T-helper 2 cell treated with Interferon-gamma antibody and Interleukin-4, amounts not matched to agents 5 μg/mL and 100 μg/mL, for 36 hours (primary cell): Measurements from ENCODE around the gene EEF2K.
A peak's percentile ranks its signal among the peaks of the same experiment; 100 is the strongest.

ENCODE experiments used
- DNase-seq: peaks from one replicate; pipeline ENCODE4 v3.0.0; 2021; ENCODE audit warnings: low spot score
- H3K27ac Mint-ChIP-seq: one replicate; pipeline ENCODE4 v1.8.0; 2021; ENCODE audit warnings: mild to moderate bottlenecking, mixed read lengths
- H3K27me3 Mint-ChIP-seq: one replicate; pipeline ENCODE4 v1.8.0; 2021; ENCODE audit warnings: low read depth, mixed read lengths
- H3K36me3 Mint-ChIP-seq: one replicate; pipeline ENCODE4 v1.8.0; 2021; ENCODE audit warnings: low read depth, mixed read lengths
- H3K4me1 Mint-ChIP-seq: one replicate; pipeline ENCODE4 v1.8.0; 2021; ENCODE audit warnings: low read depth, mixed read lengths
- H3K4me3 Mint-ChIP-seq: one replicate; pipeline ENCODE4 v1.8.0; 2022; ENCODE audit warnings: mild to moderate bottlenecking, moderate library complexity, mixed read lengths
- H3K9me3 Mint-ChIP-seq: one replicate; pipeline ENCODE4 v1.8.0; 2021; ENCODE audit warnings: mixed read lengths

The EEF2K gene

GRCh38 chr16:22308824-22309520 lies 102.9 kb downstream of the EEF2K start:
- no peaks in the 10 kb centered on the region for H3K9me3 Mint-ChIP-seq
- no peak overlapping the region for H3K4me3 Mint-ChIP-seq
- H3K27ac Mint-ChIP-seq, result no peak overlapping the region
- DNase-seq, result no peak
- peaks cover 24% of the 10 kb centered on the region for H3K36me3 Mint-ChIP-seq
- no peaks in the 10 kb centered on the region for H3K4me1 Mint-ChIP-seq
- H3K27me3 Mint-ChIP-seq, result no peaks in the 10 kb centered on the region

- H3K27ac Mint-ChIP-seq, result no peak overlapping the region
- no peaks in the 10 kb centered on the region for H3K4me1 Mint-ChIP-seq
- no peaks in the 10 kb centered on the region for H3K9me3 Mint-ChIP-seq
- H3K36me3 Mint-ChIP-seq, result peaks cover 29% of the 10 kb centered on the region
- H3K27me3 Mint-ChIP-seq, result no peaks in the 10 kb centered on the region
- DNase-seq, result no peak
- no peak overlapping the region for H3K4me3 Mint-ChIP-seq
Measured at GRCh38 chr16:22311520-22311919, 105.4 kb downstream of the EEF2K start.

GRCh38 chr16:22312897-22313781 lies 107.1 kb downstream of the EEF2K start:
- Mint-ChIP-seq H3K9me3 (no peaks in the 10 kb centered on the region), H3K36me3 (peaks cover 34% of the 10 kb centered on the region), H3K4me3 (no peak overlapping the region), H3K27ac (peak overlapping the region; percentile 10), H3K27me3 (no peaks in the 10 kb centered on the region), H3K4me1 (no peaks in the 10 kb centered on the region)
- no peak for DNase-seq

DNA sequence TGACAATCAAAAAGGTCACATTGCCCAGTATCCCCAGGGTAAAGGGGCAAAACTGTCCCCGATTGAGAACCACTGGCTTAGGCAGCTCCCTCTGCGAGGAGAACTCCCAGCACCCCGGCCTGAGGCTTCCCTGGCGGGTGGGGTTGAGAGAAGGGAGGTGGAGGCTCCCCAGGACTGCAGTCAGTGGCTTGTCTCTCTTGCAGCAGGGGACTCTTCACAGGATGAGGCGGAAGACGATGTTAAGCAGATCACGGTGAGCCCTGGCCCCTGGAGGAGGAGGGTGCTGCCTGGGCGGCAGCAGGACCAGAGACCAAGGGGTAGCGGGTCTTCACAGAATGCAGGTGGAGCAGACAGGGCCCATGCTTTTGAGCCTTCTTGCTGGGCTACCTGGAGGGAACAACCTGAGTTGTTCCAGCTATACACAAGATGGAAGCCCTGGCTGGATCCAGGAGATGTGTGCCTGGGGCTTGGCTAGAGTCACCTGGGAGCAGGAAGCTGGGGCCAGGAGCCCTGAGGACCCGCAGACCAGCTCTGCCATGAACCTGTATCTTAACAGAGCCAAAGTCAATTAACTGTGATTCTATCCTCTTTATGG lies 107.9 kb downstream of the EEF2K start:
- no peak for DNase-seq
- no peaks in the 10 kb centered on the region for H3K9me3 Mint-ChIP-seq
- H3K27ac Mint-ChIP-seq, result no peak overlapping the region
- H3K4me1 Mint-ChIP-seq, result no peaks in the 10 kb centered on the region
- H3K27me3 Mint-ChIP-seq, result no peaks in the 10 kb centered on the region
- H3K36me3 Mint-ChIP-seq, result peaks cover 35% of the 10 kb centered on the region
- H3K4me3 Mint-ChIP-seq, result no peak overlapping the region

GRCh38 chr16:22314661-22315626 lies 108.9 kb downstream of the EEF2K start:
- H3K4me3 Mint-ChIP-seq, result no peak overlapping the region
- no peak for DNase-seq
- no peaks in the 10 kb centered on the region for H3K27me3 Mint-ChIP-seq
- no peak overlapping the region for H3K27ac Mint-ChIP-seq
- H3K36me3 Mint-ChIP-seq, result peaks cover 38% of the 10 kb centered on the region
- no peaks in the 10 kb centered on the region for H3K9me3 Mint-ChIP-seq
- H3K4me1 Mint-ChIP-seq, result no peaks in the 10 kb centered on the region

DNA sequence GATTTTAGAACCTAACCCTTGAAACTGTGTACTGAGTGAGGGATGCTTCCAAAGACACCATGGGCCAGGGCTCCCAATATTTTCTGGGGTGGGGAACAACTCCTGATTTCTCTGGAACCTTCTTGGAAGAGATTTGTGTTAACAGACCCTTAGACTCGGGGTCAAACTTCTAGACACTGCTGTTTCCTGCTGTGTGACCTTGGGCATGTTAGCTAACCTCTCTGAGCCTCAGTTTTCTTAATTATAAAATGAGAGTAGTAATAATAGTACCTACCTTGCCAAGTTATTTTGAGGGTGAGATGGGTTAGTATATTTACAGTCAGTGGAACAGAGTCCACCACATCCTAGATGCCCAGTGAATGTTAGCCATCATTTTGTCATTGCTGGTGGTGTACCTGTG lies 109.9 kb downstream of the EEF2K start:
- H3K4me1 Mint-ChIP-seq, result peaks cover 4% of the 10 kb centered on the region
- peaks cover 45% of the 10 kb centered on the region for H3K36me3 Mint-ChIP-seq
- H3K27ac Mint-ChIP-seq, result no peak overlapping the region
- no peaks in the 10 kb centered on the region for H3K27me3 Mint-ChIP-seq
- no peaks in the 10 kb centered on the region for H3K9me3 Mint-ChIP-seq
- no peak for DNase-seq
- H3K4me3 Mint-ChIP-seq, result no peak overlapping the region

DNA sequence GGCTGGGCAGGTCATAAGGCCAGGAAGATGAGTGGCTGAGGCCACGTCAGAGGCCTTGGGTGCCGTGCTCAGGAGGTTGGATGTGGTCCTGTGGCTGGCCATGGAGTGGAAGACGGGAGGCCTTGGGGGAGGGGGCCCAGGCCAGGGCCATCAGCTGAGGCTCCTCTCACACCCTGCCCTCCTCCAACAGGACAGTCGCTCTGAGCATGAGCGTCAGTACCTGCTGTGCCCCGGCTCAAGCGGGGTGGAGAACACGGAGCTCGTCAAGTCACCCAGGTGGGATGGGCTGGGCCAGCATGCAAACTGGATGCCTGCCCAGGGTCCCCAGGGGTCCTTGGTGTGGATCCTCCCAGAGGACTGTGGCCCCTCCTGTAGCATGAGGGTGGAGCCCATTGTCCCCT lies 110.3 kb downstream of the EEF2K start:
- Mint-ChIP-seq H3K4me3 (no peak overlapping the region), H3K36me3 (peaks cover 49% of the 10 kb centered on the region), H3K9me3 (no peaks in the 10 kb centered on the region), H3K27me3 (no peaks in the 10 kb centered on the region), H3K4me1 (peaks cover 8% of the 10 kb centered on the region), H3K27ac (no peak overlapping the region)
- no peak for DNase-seq

DNA sequence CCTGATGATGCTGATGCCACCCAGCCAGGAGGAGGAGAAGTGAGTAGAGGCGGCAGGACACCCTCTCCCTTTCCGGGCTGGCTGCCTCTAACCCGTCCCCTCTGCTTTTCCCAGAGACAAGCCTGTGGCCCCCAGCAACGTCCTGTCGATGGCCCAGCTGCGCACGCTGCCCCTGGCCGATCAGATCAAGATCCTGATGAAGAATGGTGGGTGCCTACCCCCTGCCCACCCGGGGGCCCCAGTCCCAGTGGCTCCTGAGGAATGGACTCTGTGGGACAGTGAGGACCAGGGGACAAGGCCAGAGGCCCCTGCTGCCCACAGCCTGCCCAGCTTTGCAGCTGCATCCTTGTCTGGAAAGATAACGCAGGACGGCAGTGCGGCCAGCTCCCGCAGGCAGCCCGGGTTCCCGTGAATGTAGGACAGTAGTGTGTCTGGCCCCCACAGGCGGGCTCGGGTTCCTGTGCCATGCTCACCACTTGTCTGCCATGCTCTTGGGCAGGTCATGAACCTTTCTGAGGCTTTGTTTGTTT lies 111.0 kb downstream of the EEF2K start:
- Mint-ChIP-seq H3K36me3 (peaks cover 44% of the 10 kb centered on the region), H3K9me3 (no peaks in the 10 kb centered on the region), H3K27ac (no peak overlapping the region), H3K4me3 (no peak overlapping the region), H3K27me3 (no peaks in the 10 kb centered on the region), H3K4me1 (peaks cover 8% of the 10 kb centered on the region)
- no peak for DNase-seq

DNA sequence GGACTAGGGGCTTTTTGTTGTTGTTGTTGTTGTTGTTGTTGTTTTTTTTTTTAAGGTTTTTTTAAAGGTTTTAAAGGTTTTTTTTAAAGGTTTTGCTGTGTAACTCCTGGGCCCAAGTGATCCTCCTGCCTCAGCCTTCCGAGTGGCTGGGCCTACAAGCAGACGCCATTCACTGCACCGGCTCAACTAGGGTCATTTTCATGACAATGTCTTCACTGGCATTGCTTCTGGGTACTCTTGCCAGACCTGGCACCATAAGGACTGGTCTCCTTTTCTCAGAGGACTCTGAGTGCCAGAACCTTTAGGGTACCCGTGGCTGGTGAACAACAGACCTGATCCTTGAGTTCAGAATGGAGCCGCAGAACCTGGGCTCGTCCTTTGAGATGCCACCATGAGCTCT lies 111.5 kb downstream of the EEF2K start:
- peaks cover 44% of the 10 kb centered on the region for H3K36me3 Mint-ChIP-seq
- no peaks in the 10 kb centered on the region for H3K9me3 Mint-ChIP-seq
- H3K27ac Mint-ChIP-seq, result no peak overlapping the region
- no peaks in the 10 kb centered on the region for H3K27me3 Mint-ChIP-seq
- DNase-seq, result no peak
- H3K4me1 Mint-ChIP-seq, result peaks cover 8% of the 10 kb centered on the region
- H3K4me3 Mint-ChIP-seq, result no peak overlapping the region

GRCh38 chr16:22318690-22319358 lies 112.7 kb downstream of the EEF2K start:
- peak; percentile 36 for DNase-seq
- Mint-ChIP-seq H3K36me3 (peaks cover 39% of the 10 kb centered on the region), H3K9me3 (no peaks in the 10 kb centered on the region), H3K4me1 (peaks cover 8% of the 10 kb centered on the region), H3K27me3 (no peaks in the 10 kb centered on the region), H3K27ac (no peak overlapping the region), H3K4me3 (no peak overlapping the region)

GRCh38 chr16:22320572-22321339 lies 114.7 kb downstream of the EEF2K start:
- Mint-ChIP-seq H3K4me1 (peaks cover 8% of the 10 kb centered on the region), H3K36me3 (peaks cover 38% of the 10 kb centered on the region), H3K9me3 (no peaks in the 10 kb centered on the region), H3K27ac (no peak overlapping the region), H3K27me3 (no peaks in the 10 kb centered on the region), H3K4me3 (no peak overlapping the region)
- DNase-seq, result no peak

- Mint-ChIP-seq H3K4me1 (peaks cover 8% of the 10 kb centered on the region), H3K27me3 (no peaks in the 10 kb centered on the region), H3K27ac (no peak overlapping the region), H3K36me3 (peaks cover 32% of the 10 kb centered on the region), H3K9me3 (no peaks in the 10 kb centered on the region), H3K4me3 (no peak overlapping the region)
- peak; percentile 59 for DNase-seq
Measured at GRCh38 chr16:22321340-22322001, 115.4 kb downstream of the EEF2K start.
